ENCODE measurements around the gene KCMF1. TPM values are rescaled to one million over a fixed set of nuclear protein-coding genes. Genes with fewer than 3 reads are reported as not detected.

Gene KCMF1
- total and polyA plus RNA-seq, 9 of the 15 experiments (the other 6 are each of a cell fraction or from before 2014, with no cell fraction given): 6.8 to 88.2 (median 46.5) TPM

GRCh38 chr2:84970210-84970867 is 622 bp upstream of the KCMF1 start (continued):
- TF ChIP-seq HCFC1 (IDR thresholded peaks at IDR 0.05; ENCODE audit: low read depth, low read length): 0 out of 2 replicates have a peak, but pooled peaks have one; percentile 27
- TF ChIP-seq KAT7 (CRISPR knock-in tag; IDR thresholded peaks at IDR 0.05; ENCODE audit: borderline replicate concordance): 0 out of 2 replicates have a peak, but pooled peaks have one; percentile 77
- no peak for TF ChIP-seq MAFG (tag; conservative IDR thresholded peaks at IDR 0.05)
- TF ChIP-seq SREBF1 (IDR thresholded peaks at IDR 0.05; ENCODE audit: borderline replicate concordance, low read depth, low read length): no peak
- TF ChIP-seq YY1 (IDR thresholded peaks at IDR 0.05; ENCODE audit: borderline replicate concordance in 1 of 3, control insufficient read depth in 1 of 3, extremely low read depth in 1 of 3, insufficient read depth in 3 of 3, insufficient read length in 1 of 3, insufficient replicate concordance in 2 of 3, low read depth in 1 of 3, low read length in 2 of 3): no peak
- TF ChIP-seq MCM3 (IDR thresholded peaks at IDR 0.05): no peak
- TF ChIP-seq U2AF1 (optimal IDR thresholded peaks at IDR 0.05; ENCODE audit: low read depth, low read length): no peak
- no peak for TF ChIP-seq RBM22 (IDR thresholded peaks at IDR 0.05; ENCODE audit: low read depth, low read length, poor library complexity, severe bottlenecking)
- TF ChIP-seq ZNF57 (CRISPR knock-in tag; IDR thresholded peaks at IDR 0.05): no peak
- no peak for TF ChIP-seq ZNF696 (CRISPR knock-in tag; conservative IDR thresholded peaks at IDR 0.05)
- no peak for TF ChIP-seq CREB5 (CRISPR knock-in tag; IDR thresholded peaks at IDR 0.05)
- TF ChIP-seq GABPA (tag; conservative IDR thresholded peaks at IDR 0.05; ENCODE audit: low read depth): peak; percentile 82; the same call in 1 of the 2 replicates
- 0 out of 2 replicates have a peak, but pooled peaks have one; percentile 12 for TF ChIP-seq SMARCE1 (IDR thresholded peaks at IDR 0.05)
- TF ChIP-seq CCAR2 (IDR thresholded peaks at IDR 0.05; ENCODE audit: low read depth, low read length): no peak
- TF ChIP-seq PHF8 (IDR thresholded peaks at IDR 0.05; ENCODE audit: borderline replicate concordance, low read length): peak; percentile 78
- no peak for TF ChIP-seq ZBTB2 (IDR thresholded peaks at IDR 0.05)
- TF ChIP-seq ZNF408 (CRISPR knock-in tag; IDR thresholded peaks at IDR 0.05; ENCODE audit: low read depth): no peak
- peak; percentile 23; the same call in 1 of the 2 replicates for TF ChIP-seq EP400 (IDR thresholded peaks at IDR 0.05)
- no peak for TF ChIP-seq ARHGAP35 (IDR thresholded peaks at IDR 0.05; ENCODE audit: partially characterized antibody)
- 0 out of 4 replicates have a peak, but pooled peaks of 1 of the 2 experiments have one; percentile 35 for TF ChIP-seq MAZ (CRISPR knock-in tag; conservative IDR thresholded peaks at IDR 0.05 in 1 of 2, IDR thresholded peaks at IDR 0.05 in 1 of 2)
- no peak for TF ChIP-seq ZBED1 (IDR thresholded peaks at IDR 0.05)
- TF ChIP-seq JUND (IDR thresholded peaks at IDR 0.05; ENCODE audit: borderline replicate concordance, low read depth, low read length): no peak
- TF ChIP-seq JUND (tag; IDR thresholded peaks at IDR 0.05; ENCODE audit: borderline replicate concordance, low read depth, low read length): no peak
- peak; percentile 58; the same call in 1 of the 2 replicates for TF ChIP-seq POLR2A (conservative IDR thresholded peaks at IDR 0.05)
- peak in 1 of 2 experiments; percentile 39 for TF ChIP-seq E2F6 (IDR thresholded peaks at IDR 0.05; ENCODE audit: borderline replicate concordance in 1 of 2, extremely low read depth in 1 of 2, insufficient read depth in 1 of 2, insufficient read length in 1 of 2, low read depth in 1 of 2, low read length in 1 of 2, poor library complexity in 1 of 2, severe bottlenecking in 1 of 2)

All from K562 (cell line).